HG02981 (cell line): ENCODE data around the gene HOXA10.

Experiments used
- ATAC-seq: cut with Tn5 transposase; IDR thresholded peaks from one replicate; pipeline ENCODE4 v1.9.1; 2021; ENCODE audit warnings: mild to moderate bottlenecking, moderate library complexity; ENCODE audit not compliant: unreplicated experiment

Gene HOXA10

DNA sequence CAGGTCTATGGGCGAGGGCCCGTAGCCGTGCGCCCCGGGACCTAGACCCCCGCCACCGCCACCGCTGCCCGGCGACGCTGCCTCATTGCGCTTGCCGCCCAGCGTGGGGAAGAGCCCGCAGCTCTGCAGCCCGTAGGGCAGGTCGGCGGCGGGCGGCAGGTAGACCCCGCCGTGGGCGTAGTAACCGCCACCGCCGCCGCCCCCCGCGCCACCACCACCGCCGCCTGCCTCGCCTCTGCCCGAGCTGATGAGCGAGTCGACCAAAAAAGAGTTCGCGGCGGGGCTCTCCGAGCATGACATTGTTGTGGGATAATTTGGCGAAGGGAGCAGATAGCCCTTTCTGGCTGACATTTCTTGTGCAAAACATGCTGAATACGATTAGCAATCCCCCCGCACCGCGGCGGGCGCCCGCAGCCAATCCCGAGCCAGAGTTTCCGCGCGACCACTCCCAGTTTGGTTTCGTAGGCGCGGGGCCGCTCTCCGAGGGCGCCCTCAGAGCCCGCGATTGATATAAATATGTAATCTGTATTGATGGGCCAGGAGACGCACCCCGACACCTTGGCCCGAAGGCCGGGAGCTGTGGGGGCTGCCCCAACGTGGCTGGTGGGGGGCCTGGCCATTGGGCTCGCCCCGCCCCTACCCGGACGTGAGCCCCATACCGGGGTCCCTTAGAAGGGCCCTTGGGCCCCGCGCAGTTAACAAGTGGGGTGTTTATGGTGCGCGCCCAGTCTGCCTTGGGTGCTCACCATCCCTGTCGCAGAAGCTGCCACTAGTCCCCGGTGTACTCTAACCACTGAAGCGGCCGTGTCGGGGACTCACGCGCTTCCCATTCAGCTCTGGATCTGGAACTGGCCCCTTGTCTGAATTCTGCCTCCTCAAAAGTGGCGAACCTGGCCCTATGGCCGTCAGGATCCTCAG lies at the start of gene HOXA10:
TSS of gene HOXA10 (minus strand) at position 365 of the 918 bp plus-strand sequence. CDS start at position 351, 14 bp downstream.
- ATAC-seq, result no peak

DNA sequence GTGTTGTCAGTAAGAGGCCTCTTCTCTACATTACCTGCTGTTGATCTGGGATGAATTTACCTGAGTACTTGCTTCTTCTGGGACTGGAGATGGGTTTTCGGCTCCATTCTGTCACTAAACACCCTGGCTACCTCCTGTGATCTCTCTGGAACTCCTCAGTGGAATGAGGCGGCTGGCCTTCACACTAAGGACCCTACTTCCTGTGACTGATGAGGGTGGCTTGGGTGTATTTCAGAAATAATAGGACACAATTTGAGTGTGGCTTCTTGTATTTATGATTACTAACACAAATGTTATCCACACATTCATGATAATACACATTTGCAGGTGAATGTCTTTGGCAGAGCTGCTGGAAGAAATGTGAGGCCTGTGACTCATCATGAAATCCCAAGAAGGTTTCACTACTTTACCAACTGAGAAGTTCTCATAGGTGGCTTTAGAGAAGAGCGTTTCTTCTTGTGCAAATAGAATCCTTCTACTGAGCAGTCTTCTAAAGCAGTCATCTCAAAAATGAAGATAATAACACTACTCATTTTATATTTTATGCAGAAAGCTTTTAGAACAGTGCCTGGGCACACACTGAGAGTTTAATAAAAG lies 47.2 kb upstream of the HOXA10 start:
- ATAC-seq, result no peak

- no peak for ATAC-seq
These were observed 46.4 kb upstream of the HOXA10 start for GRCh38 chr7:27220440-27220955.

DNA sequence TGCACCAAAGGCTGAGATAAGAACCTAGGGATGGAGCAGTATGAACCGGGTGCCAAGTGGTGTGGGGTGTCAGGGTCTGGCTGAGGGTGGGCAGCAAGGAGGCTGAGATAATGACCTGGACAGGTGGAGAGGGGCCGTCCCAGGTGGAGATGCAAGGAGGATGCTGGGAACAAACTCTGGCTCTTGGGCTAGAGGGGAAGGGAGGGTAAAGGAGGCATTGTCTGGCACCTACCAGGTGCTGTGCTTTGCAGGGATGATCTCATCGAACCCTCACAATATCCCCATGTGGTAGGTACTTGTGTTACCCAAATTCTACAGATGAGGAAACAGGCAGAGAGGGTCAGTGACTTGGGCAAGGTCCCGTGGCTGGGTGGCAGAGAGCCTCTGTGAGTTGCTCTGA lies 45.7 kb upstream of the HOXA10 start:
- ATAC-seq, result no peak

DNA sequence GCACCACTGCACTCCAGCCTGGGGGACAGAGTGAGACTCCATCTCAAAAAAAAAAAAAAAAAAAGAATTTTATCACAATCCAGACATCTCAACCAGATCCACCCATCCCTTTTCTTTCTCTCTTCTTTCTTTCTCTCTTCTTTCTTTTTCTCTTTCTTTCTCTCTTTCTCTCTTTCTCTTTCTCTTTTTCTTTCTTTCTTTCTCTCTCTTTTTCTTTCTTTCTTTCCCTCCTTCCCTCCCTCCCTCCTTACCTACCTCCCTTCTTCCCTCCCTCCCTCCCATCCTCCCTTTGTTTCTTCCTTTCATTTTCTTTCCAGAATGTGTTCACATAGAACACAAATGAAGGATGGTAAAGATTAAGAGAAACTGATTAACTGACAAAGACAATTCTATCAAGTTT lies 43.8 kb upstream of the HOXA10 start:
- ATAC-seq, result no peak

DNA sequence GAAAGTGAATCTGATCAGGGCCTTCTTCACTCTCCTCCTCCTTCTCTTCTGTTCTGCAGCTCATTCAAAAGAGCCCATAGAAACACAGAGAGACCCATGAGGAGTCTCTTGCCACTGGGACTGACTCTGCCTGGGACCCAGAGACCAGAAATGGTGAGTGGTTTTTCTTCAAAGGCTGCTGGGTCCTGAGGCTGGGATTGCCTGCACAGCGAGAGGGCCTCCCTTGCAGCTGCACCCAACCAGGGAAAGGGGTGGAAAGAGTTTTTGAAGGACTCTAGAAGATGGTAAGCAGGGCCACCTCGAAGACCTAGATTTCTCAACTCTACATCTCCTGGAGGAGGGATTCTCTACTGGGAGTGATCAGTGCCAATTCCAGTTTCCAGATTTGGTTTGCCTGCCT lies 41.2 kb upstream of the HOXA10 start:
- ATAC-seq, result no peak

DNA sequence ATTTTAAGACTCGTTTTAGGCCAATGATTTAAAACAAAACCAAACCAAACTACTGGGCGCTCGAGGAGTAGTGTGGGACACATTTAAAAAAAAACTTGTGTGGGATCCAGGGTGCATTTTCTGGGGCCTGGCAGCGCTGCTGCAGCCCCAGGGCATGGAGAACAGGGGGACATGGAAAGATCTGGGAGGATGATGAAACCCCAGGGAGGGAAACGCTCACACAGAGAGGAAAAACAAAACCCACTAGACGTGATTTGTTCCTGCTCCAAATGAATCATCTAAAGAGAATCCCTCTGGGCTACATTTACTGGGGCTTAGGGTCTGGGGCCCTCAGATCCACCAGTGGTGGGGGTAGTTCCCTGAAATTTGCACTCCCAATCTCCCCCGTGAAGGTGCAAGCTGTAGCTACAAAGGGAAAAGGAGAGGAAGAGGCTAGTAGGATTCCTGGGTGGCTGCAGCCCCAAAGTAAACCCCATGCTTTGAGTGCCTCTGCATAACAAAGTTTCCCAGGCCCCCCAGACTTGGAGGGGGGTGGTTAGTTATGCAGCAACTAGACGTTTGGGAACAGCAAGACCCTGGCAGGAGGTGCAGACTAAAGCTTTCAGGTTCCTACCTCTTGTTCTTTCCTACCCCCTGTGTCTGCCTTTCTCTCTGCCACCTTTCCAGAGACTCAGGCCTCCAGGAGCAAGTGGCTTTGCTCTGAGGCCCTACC lies 40.3 kb upstream of the HOXA10 start:
- no peak for ATAC-seq

DNA sequence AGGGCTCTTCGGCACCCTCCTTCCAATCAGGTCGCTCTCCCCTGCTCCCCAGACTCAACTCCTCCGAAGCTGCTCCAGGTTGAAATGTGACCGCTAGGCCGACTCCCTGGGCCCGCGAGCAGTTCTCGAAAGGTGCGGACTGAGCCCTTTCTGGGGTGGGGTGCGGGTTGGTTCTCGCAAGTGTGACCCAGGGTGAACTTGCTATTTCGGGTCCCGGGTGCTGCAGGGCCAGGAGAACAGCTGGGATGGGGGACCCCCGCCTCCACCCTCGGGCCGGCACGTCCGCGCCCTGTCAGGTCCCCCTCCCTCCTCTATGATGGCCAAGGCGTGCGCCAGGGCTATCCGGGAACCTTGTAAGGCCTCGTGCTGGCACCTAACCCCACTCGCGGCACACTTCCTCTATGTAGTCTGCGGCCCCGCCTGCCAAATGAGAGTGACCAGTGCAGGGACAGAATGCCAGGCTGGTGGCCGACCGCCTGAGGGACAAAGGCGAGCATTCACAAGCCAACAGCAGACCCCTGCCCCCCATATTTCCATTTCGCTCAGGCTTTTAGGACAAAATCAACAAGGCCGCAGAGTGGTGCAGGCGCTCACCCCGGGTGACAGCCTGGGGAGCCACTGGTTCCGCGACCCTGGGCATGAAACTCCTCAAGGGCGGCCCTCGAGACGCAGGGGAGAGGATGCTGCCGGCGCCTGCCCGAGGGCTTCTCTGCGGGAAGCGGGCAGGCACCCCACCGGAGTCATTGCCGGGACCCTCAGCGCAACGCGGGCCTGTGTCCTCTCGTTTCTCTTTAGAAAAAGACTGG lies 39.5 kb upstream of the HOXA10 start:
- ATAC-seq, result no peak

- ATAC-seq, result no peak
These were observed 38.6 kb upstream of the HOXA10 start for GRCh38 chr7:27212497-27213432.

- ATAC-seq, result no peak
These were observed 37.7 kb upstream of the HOXA10 start for GRCh38 chr7:27211764-27212204.

DNA sequence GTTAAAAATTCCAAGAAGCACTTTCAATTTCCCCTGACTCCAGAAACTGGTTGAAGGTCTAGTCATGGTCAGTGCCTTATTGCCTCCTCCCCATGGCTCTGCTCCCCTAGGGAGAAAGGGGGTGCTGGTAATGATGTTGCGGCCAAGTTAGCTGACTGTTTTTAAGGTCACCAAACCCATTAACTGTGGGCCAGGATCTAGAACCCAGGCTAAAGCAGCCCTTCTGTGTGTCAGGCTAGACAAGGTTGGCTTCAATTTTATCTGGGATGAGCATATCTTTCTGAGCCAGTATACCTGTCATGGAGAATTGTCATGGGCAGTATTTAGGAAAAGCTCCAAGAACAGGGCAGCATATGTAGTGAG lies 36.9 kb upstream of the HOXA10 start:
- ATAC-seq, result no peak

DNA sequence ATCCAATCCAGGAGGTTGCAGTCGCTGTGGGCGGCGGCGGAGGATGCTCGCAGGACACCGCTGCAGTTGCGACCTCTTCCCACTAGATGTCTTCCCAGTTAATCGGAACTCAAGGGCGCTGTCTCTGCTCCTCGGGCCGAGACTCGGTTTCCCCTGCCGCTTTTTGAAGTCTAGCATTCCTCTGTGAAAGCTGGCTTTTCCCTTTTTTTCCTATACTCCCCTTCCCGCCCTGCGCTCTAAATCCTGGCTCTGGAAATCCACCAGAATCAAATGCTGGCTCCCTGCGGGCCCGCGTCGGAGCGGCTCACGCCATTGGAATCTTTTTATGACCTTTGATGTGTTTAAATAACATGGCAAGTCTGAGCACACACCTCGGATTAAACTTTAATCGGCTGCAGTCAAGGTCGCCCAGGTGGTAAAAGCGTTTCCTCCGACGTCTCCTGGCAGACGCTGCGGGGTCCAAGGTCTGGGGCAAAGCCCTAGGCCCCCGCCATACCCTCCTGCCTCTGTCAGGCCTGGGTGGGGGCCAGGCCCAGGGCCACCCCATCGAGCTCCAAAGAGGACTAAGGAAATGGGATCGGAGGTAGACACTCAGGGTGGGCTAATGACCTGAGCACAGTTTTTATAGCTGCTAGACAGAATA lies 36.4 kb upstream of the HOXA10 start:
- ATAC-seq, result peak; percentile 47

DNA sequence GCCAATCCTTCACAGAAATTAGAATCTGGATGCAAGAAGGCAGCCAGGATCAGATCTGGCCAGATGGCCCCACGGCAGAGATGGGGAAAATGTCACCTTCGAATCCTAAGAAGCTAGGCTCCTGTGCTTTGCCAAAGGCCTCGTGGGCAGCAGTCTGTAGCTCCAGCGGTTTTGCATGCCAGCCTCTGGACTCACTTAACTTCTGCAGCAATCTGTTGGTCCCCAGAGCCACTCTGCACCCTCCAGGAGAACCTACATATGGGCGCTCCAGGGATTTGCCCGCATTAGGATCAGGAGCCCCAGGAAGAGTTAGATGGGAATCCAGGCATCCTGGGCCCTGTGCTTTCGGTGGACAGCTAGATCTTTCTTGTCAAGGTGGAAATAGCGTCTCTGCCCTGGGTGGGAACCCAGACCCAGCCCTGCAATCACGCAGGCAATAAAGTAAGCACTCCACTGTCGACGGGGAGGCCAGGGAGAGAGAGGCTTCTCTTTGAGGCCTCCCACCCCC lies 35.9 kb upstream of the HOXA10 start:
- ATAC-seq, result no peak

DNA sequence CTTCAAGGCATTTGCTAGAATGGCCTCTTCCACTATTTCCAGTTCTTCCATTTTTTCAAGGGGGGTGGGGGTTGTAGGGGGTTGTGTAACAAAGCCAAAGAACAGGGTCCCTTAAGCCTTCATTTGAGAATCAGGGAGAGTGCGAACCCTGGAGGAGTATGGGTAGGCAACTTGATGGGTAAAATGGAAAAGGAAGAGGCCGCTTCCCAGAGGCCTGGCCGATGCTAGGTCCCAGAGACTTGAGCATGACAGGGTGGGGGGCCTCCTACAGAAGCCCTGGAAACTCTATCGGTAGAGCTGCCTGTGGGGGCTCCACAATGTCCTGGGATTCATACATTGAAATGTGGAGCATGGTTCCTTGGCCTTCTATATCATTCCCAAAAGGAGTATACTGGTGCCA lies 34.9 kb upstream of the HOXA10 start:
- no peak for ATAC-seq

DNA sequence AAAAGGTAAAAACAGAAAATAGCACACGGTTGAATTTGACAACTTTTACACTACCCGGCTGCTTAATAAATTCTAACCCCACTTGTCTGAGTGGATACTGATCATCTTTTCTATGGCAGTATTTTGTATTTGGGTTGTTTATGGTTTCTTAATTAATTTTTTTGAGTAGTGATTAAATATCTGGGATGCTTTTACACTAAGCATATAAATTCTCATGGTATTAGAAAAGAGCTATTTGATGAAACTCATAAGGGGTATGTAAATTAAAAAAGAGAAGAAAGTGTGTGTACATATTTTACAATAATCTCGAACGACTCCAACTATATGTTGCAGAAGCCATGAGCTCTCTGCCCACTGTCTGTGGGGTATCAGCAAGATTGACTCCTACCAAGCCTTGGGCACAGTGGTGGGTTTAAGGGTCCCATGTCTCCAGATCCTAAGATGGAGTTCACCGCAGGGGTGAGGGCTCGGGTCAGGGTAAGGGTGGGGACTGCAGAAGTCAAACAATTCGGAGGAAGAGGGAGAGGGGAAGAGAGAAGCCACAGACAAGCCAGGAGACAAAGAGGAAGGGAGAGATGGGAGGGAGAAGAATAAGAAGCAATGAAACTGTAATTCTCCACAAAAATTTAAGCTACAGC lies 33.3 kb upstream of the HOXA10 start:
- ATAC-seq, result no peak

- no peak for ATAC-seq
These were observed 31.5 kb upstream of the HOXA10 start for GRCh38 chr7:27205325-27206280.

DNA sequence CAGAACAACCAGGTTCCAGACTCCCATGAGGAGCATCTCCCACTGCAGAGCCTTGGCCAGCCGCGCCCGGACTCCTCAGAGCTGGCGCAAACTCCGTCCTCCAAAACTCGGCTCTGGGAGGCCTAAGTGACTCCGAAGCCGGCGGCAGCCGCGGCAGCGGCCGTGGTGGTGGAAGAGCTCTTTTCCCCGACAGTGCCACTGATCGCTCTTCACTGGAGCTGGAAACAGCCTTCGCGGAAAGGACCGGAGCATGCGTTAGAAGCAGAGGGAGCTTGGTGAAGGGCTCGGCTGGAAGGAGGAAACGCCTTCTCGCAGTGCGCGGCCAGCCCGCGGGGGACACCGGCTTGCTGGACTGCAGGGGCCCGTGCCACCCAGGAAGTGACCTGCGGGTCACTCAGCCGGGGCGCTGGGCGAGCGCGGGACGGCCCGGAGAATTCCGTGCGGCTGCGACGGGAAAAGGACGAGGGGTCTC lies 30.8 kb upstream of the HOXA10 start:
- ATAC-seq, result no peak
